ENCODE data around the gene MACROD2. TPM values are rescaled to one million over a fixed set of nuclear protein-coding genes. Genes with fewer than 3 reads are reported as not detected.

The MACROD2 gene
- total and polyA plus RNA-seq, 4 donors, result 13.0 to 67.1 (median 20.7) TPM

DNA sequence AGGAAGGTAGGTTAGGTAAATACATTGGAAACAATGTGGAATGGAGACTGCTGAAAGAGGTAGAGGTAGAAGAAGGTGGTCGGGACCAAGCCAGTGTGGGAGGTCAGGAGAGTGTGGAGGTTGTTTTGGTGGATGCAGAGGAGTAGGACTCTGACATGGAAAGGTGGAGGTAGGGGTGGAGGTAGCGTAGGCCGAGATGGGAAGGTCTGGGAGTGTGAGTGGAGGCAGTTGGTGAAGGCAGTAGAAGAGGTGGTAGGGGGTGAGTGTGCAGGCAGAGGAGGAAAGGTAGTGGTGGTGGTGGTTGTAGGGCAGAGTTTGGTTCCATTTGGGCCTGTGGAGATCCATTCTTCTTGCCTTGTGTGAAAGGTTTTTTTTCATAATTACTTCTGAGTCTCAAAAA lies 941.7 kb downstream of the MACROD2 start:
- no peaks in the 10 kb centered on the region for H3K36me3 ChIP-seq (ENCODE audit: control insufficient read depth in 4 of 4, insufficient read depth in 4 of 4, low read length in 4 of 4)
- WGBS, 2 donors, result 89 to 92% methylated on average over 3 of the region's 3 CpGs
- no peaks in the 10 kb centered on the region for H3K27me3 ChIP-seq (ENCODE audit: control insufficient read depth in 3 of 3, insufficient read depth in 3 of 3, low read length in 2 of 3)
- TF ChIP-seq, protein P1, sequence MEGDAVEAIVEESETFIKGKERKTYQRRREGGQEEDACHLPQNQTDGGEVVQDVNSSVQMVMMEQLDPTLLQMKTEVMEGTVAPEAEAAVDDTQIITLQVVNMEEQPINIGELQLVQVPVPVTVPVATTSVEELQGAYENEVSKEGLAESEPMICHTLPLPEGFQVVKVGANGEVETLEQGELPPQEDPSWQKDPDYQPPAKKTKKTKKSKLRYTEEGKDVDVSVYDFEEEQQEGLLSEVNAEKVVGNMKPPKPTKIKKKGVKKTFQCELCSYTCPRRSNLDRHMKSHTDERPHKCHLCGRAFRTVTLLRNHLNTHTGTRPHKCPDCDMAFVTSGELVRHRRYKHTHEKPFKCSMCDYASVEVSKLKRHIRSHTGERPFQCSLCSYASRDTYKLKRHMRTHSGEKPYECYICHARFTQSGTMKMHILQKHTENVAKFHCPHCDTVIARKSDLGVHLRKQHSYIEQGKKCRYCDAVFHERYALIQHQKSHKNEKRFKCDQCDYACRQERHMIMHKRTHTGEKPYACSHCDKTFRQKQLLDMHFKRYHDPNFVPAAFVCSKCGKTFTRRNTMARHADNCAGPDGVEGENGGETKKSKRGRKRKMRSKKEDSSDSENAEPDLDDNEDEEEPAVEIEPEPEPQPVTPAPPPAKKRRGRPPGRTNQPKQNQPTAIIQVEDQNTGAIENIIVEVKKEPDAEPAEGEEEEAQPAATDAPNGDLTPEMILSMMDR (IDR thresholded peaks at IDR 0.05; ENCODE audit: control extremely low read depth, extremely low read depth), result no peak
- no peak overlapping the region for H3K27ac ChIP-seq (ENCODE audit: low read depth in 1 of 2, low read length in 1 of 2)
- ATAC-seq (ENCODE audit: insufficient read depth, low FRiP score), result no peak
- H3K9me3 ChIP-seq (ENCODE audit: control insufficient read depth in 4 of 4, insufficient read depth in 3 of 4, low read length in 3 of 4), result peaks cover 0 to 6% (median under 1%) of the 10 kb centered on the region in 4 donors
- no peaks in the 10 kb centered on the region for H3K4me1 ChIP-seq (ENCODE audit: control insufficient read depth in 5 of 5, insufficient read depth in 5 of 5, low read length in 5 of 5)
- no peak overlapping the region for H3K4me3 ChIP-seq
- no peak overlapping the region for H3K9ac ChIP-seq (ENCODE audit: insufficient read depth in 1 of 2, low read length in 2 of 2)
- DNase-seq, result no peak

DNA sequence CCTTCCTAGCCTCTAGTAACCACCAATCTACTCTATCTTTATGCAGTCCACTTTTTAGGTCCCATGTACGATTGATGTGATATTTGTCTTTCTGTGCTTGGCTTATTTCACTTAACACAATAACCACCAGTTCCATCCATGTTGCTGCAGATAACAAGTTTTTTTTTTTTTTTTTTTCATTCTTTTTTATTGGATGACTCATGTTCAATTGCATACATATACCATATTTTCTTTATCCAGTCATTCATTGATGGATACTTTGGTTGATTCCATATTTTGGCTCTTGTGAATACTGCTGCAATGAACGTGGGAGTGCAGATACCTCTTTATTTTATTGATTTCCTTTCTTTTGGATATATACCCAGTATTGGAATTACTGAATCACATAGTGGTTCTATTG lies 942.5 kb downstream of the MACROD2 start:
- DNase-seq (no peak), ATAC-seq (ENCODE audit: insufficient read depth, low FRiP score) (no peak)
- H3K4me3 ChIP-seq, result no peak overlapping the region
- WGBS, 2 donors, result 87 to 95% methylated on average over 2 of the region's 2 CpGs
- no peak overlapping the region for H3K9ac ChIP-seq (ENCODE audit: insufficient read depth in 1 of 2, low read length in 2 of 2)
- H3K9me3 ChIP-seq (ENCODE audit: control insufficient read depth in 4 of 4, insufficient read depth in 3 of 4, low read length in 3 of 4), result peaks cover 0 to 6% (median under 1%) of the 10 kb centered on the region in 4 donors
- no peaks in the 10 kb centered on the region for H3K27me3 ChIP-seq (ENCODE audit: control insufficient read depth in 3 of 3, insufficient read depth in 3 of 3, low read length in 2 of 3)
- TF ChIP-seq, protein P1 (IDR thresholded peaks at IDR 0.05; ENCODE audit: control extremely low read depth, extremely low read depth), result no peak
- no peaks in the 10 kb centered on the region for H3K4me1 ChIP-seq (ENCODE audit: control insufficient read depth in 5 of 5, insufficient read depth in 5 of 5, low read length in 5 of 5)
- no peaks in the 10 kb centered on the region for H3K36me3 ChIP-seq (ENCODE audit: control insufficient read depth in 4 of 4, insufficient read depth in 4 of 4, low read length in 4 of 4)
- no peak overlapping the region for H3K27ac ChIP-seq (ENCODE audit: low read depth in 1 of 2, low read length in 1 of 2)

DNA sequence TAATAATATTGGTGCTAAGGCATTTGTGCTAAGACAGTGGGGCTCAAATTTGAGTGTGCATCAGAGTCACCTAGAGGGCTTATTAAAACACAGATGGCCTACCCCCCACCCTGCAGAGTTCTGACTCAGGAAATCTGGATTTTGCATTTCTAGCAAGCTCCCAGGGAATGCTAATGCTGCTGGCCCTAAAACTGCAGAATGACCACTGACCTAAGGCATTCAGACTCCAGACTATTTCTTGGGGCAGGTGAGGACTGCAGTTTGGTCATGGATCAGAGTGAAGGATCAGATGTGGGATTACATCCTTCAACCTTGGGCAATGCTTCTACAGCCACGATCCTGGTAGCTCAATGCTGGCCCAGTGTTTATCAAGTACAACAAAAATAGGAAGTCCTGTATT lies 952.2 kb downstream of the MACROD2 start:
- H3K27me3 ChIP-seq (ENCODE audit: control insufficient read depth in 3 of 3, insufficient read depth in 3 of 3, low read length in 2 of 3), result peaks cover 0 to 3% (median 0%) of the 10 kb centered on the region in 3 donors
- no peaks in the 10 kb centered on the region for H3K36me3 ChIP-seq (ENCODE audit: control insufficient read depth in 4 of 4, insufficient read depth in 4 of 4, low read length in 4 of 4)
- no peak overlapping the region for H3K9ac ChIP-seq (ENCODE audit: insufficient read depth in 1 of 2, low read length in 2 of 2)
- ATAC-seq (ENCODE audit: insufficient read depth, low FRiP score), result no peak
- H3K27ac ChIP-seq (ENCODE audit: low read depth in 1 of 2, low read length in 1 of 2), result no peak overlapping the region
- H3K4me3 ChIP-seq, result no peak overlapping the region
- DNase-seq, result no peak
- TF ChIP-seq, protein P1 (IDR thresholded peaks at IDR 0.05; ENCODE audit: control extremely low read depth, extremely low read depth), result no peak
- WGBS, 2 donors, result 63 to 71% methylated on average over 1 of the region's 1 CpG
- peaks cover 0 to 2% (median 0%) of the 10 kb centered on the region in 4 donors for H3K9me3 ChIP-seq (ENCODE audit: control insufficient read depth in 4 of 4, insufficient read depth in 3 of 4, low read length in 3 of 4)
- peaks cover 0 to 2% (median 0%) of the 10 kb centered on the region in 5 donors for H3K4me1 ChIP-seq (ENCODE audit: control insufficient read depth in 5 of 5, insufficient read depth in 5 of 5, low read length in 5 of 5)

DNA sequence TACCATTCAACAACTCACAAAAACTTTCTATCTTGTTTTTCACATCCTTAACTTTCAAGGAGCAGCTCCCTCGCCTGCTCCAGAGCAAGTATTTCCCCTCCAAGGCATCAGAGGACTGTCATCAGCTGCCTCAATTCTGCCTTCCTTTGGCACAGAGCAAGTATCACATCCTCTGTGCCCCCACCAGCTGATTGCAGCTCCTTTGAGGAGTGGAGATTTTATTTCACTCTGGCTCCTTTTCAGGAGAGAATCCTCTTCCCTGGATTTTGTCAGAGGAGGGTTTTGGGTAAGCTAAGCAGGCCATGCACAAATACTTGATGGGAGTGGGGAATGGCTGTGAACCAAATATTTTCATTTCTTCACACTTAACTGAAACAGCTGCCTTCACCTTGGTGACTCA lies 952.6 kb downstream of the MACROD2 start:
- DNase-seq (no peak), ATAC-seq (ENCODE audit: insufficient read depth, low FRiP score) (no peak)
- WGBS, 2 donors, result 51 to 65% methylated on average over 1 of the region's 1 CpG
- Histone ChIP-seq H3K27me3 (ENCODE audit: control insufficient read depth in 3 of 3, insufficient read depth in 3 of 3, low read length in 2 of 3) (peaks cover 0 to 3% (median 0%) of the 10 kb centered on the region in 3 donors), H3K4me1 (ENCODE audit: control insufficient read depth in 5 of 5, insufficient read depth in 5 of 5, low read length in 5 of 5) (peaks cover 0 to 2% (median 0%) of the 10 kb centered on the region in 5 donors), H3K36me3 (ENCODE audit: control insufficient read depth in 4 of 4, insufficient read depth in 4 of 4, low read length in 4 of 4) (no peaks in the 10 kb centered on the region), H3K4me3 (no peak overlapping the region), H3K27ac (ENCODE audit: low read depth in 1 of 2, low read length in 1 of 2) (no peak overlapping the region), H3K9me3 (ENCODE audit: control insufficient read depth in 4 of 4, insufficient read depth in 3 of 4, low read length in 3 of 4) (peaks cover 0 to 2% (median 0%) of the 10 kb centered on the region in 4 donors), H3K9ac (ENCODE audit: insufficient read depth in 1 of 2, low read length in 2 of 2) (no peak overlapping the region)
- TF ChIP-seq, protein P1 (IDR thresholded peaks at IDR 0.05; ENCODE audit: control extremely low read depth, extremely low read depth), result no peak

Data from lung (tissue), 12 donors.